Measurements from ENCODE around the gene RFX3. TPM values are rescaled to one million over a fixed set of nuclear protein-coding genes. Genes with fewer than 3 reads are reported as not detected.
"Not testable (repeated sequence)": the region's sequence is repeated elsewhere in the genome, so short reads cannot be mapped to it uniquely, and the experiment has no call there.

RFX3 gene
- polyA plus RNA-seq, 1 donor from 2014 or later, result 5.0 TPM

DNA sequence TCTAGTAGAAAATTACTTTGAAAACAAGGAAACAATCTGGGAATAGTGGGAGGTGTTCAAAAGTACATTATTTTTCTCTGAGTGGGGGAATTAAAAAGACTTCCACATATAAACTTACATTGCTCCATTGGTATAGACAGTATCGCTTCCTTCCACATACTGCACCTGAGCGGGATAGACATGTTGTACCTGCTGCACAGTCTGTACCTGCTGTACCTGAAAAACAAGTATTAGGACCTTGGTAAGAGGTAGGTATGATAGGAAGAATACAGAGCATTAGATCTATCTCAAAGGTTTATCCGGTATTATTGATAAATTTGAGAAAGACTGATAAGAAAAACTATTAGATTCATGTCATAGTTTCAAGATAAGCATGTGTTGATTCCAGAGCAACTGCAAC is 179.3 kb downstream of the RFX3 start:
- Mint-ChIP-seq H3K27ac (no peak overlapping the region), H3K36me3 (peaks cover 17% of the 10 kb centered on the region), H3K9me3 (peaks cover 0 to 4% (median 0%) of the 10 kb centered on the region in 3 donors), H3K27me3 (no peaks in the 10 kb centered on the region), H3K4me1 (peaks cover 2 to 5% (median 3%) of the 10 kb centered on the region in 3 donors), H3K4me3 (no peak overlapping the region)

GRCh38 chr9:3343671-3344070 is 182.1 kb downstream of the RFX3 start:
- peaks cover 12% of the 10 kb centered on the region for H3K36me3 Mint-ChIP-seq

GRCh38 chr9:3342159-3342777 is 183.5 kb downstream of the RFX3 start:
- Mint-ChIP-seq H3K9me3 (peaks cover 0 to 2% (median 0%) of the 10 kb centered on the region in 3 donors), H3K4me3 (no peak overlapping the region), H3K36me3 (peaks cover 12% of the 10 kb centered on the region), H3K4me1 (peaks cover 0 to 3% (median 1%) of the 10 kb centered on the region in 3 donors), H3K27ac (no peak overlapping the region), H3K27me3 (no peaks in the 10 kb centered on the region)

More at GRCh38 chr9:3343671-3344070, 182.1 kb downstream of the RFX3 start:
- H3K9me3 Mint-ChIP-seq, result peaks cover 0 to 2% (median 0%) of the 10 kb centered on the region in 3 donors
- H3K4me3 Mint-ChIP-seq, result no peak overlapping the region
- H3K27me3 Mint-ChIP-seq, result no peaks in the 10 kb centered on the region
- no peak overlapping the region for H3K27ac Mint-ChIP-seq
- peaks cover 3 to 5% (median 3%) of the 10 kb centered on the region in 3 donors for H3K4me1 Mint-ChIP-seq

GRCh38 chr9:3337515-3338225 is 188.1 kb downstream of the RFX3 start:
- Mint-ChIP-seq H3K4me1 (peaks cover 0 to 2% (median 1%) of the 10 kb centered on the region in 3 donors), H3K27ac (no peak overlapping the region), H3K4me3 (no peak overlapping the region), H3K36me3 (peaks cover 5% of the 10 kb centered on the region), H3K27me3 (no peaks in the 10 kb centered on the region), H3K9me3 (peaks cover 0 to 2% (median 0%) of the 10 kb centered on the region in 3 donors)

DNA sequence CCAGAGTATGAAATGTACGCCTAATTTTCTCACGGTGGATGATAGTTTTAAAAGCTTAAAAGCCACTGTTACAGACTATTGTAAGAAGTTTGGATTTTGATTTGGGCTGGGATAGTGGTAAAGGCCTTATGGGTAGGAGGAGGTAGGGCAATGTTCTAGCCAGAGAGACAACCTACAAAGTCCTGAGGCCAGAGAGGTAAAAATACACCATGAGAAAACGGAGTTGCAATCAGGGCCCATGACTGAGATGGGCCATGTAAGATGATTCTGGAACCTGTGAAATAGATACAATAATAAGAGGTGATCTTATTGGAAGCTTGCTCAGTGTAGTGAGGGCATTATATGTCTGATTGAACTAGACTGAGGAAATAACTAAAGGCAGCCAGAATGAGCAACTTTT is 188.8 kb downstream of the RFX3 start:
- Mint-ChIP-seq H3K9me3 (peaks cover 0 to 2% (median 0%) of the 10 kb centered on the region in 3 donors), H3K27ac (no peak overlapping the region), H3K36me3 (peaks cover 5% of the 10 kb centered on the region), H3K4me3 (no peak overlapping the region), H3K4me1 (peaks cover 0 to 2% (median 1%) of the 10 kb centered on the region in 3 donors), H3K27me3 (no peaks in the 10 kb centered on the region)

- Mint-ChIP-seq H3K4me3 (no peak overlapping the region), H3K9me3 (no peaks in the 10 kb centered on the region), H3K4me1 (peaks cover 0 to 2% (median 0%) of the 10 kb centered on the region in 3 donors), H3K27ac (no peak overlapping the region), H3K27me3 (no peaks in the 10 kb centered on the region), H3K36me3 (peaks cover 5% of the 10 kb centered on the region)
These were observed 193.0 kb downstream of the RFX3 start for GRCh38 chr9:3332802-3333201.

- Mint-ChIP-seq H3K9me3 (no peaks in the 10 kb centered on the region), H3K4me1 (peaks cover 0 to under 1% (median 0%) of the 10 kb centered on the region in 3 donors), H3K4me3 (no peak overlapping the region), H3K27ac (no peak overlapping the region), H3K27me3 (no peaks in the 10 kb centered on the region), H3K36me3 (peaks cover 5% of the 10 kb centered on the region)
These were observed 194.0 kb downstream of the RFX3 start for GRCh38 chr9:3331801-3332200.

GRCh38 chr9:3330792-3331420 is 194.9 kb downstream of the RFX3 start:
- H3K27me3 Mint-ChIP-seq, result no peaks in the 10 kb centered on the region
- H3K4me3 Mint-ChIP-seq, result no peak overlapping the region
- H3K9me3 Mint-ChIP-seq, result no peaks in the 10 kb centered on the region
- no peak overlapping the region for H3K27ac Mint-ChIP-seq
- no peaks in the 10 kb centered on the region for H3K4me1 Mint-ChIP-seq
- H3K36me3 Mint-ChIP-seq, result peaks cover 5% of the 10 kb centered on the region

DNA sequence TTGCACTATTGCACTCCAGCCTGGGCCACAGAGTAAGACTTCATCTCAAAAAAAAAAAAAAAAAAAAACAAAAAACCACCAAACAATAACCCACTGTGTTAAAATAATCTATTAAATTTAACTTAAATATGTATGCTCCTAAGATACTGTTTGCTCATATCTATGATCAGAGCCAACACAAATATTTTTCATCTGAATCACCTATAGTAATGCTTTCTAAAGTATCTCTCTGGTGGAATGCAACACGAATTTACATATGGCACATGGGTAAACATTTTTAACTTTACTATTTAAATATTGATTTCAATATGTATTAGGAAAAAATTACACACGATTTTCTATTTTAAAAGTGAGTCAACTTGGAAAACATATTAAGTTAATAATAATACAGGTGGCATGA is 196.4 kb downstream of the RFX3 start:
- Mint-ChIP-seq H3K4me1 (no peaks in the 10 kb centered on the region), H3K9me3 (no peaks in the 10 kb centered on the region), H3K36me3 (peaks cover 5% of the 10 kb centered on the region), H3K27me3 (no peaks in the 10 kb centered on the region), H3K4me3 (no peak overlapping the region), H3K27ac (no peak overlapping the region)

GRCh38 chr9:3323714-3324113 is 202.1 kb downstream of the RFX3 start:
- H3K27ac Mint-ChIP-seq, result no peak overlapping the region
- H3K27me3 Mint-ChIP-seq, result no peaks in the 10 kb centered on the region
- H3K4me3 Mint-ChIP-seq, result no peak overlapping the region
- peaks cover 0 to 4% (median 2%) of the 10 kb centered on the region in 3 donors for H3K4me1 Mint-ChIP-seq
- peaks cover 9% of the 10 kb centered on the region for H3K36me3 Mint-ChIP-seq
- no peaks in the 10 kb centered on the region for H3K9me3 Mint-ChIP-seq

DNA sequence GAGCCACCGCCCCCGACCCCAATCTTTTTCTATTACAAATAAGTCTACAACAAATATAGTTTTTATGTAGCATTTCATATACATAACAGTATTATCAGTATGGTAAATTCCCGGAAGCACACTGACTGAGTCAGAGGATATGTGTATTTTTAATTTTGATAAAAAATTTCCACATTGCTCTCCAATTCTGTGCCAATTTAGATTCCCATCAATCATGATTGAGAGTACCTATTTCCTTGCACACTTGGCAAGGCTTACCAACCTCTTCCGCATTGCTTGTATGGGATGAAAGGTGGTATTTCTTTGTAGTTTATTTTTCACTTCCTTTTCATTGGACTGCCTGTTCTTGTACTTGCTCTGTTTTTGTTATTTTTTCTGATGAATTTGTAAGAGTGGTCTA is 204.6 kb downstream of the RFX3 start:
- Mint-ChIP-seq H3K27me3 (no peaks in the 10 kb centered on the region), H3K4me3 (no peak overlapping the region), H3K4me1 (peaks cover 0 to 7% (median 4%) of the 10 kb centered on the region in 3 donors), H3K9me3 (peaks cover 0 to 3% (median 0%) of the 10 kb centered on the region in 3 donors), H3K27ac (peak overlapping the region in 1 of 3 donors; percentile 63), H3K36me3 (peaks cover 5% of the 10 kb centered on the region)

DNA sequence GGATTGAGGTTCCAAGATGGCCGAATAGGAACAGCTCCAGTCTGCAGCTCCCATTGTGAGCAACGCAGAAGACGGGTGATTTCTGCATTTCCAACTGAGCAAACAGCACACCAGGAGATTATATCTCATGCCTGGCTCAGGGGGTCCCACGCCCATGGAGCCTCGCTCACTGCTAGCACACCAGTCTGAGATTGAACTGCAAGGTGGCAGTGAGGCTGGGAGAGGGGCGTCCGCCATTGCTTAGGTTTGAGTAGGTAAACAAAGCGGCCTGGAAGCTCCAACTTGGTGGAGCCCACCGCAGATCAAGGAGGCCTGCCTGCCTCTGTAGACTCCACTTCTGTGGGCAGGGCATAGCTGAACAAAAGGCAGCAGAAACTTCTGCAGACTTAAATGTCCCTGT is 213.2 kb downstream of the RFX3 start:
- not testable (repeated sequence) for H3K4me1 Mint-ChIP-seq, H3K4me3 Mint-ChIP-seq, H3K27me3 Mint-ChIP-seq, H3K9me3 Mint-ChIP-seq
- H3K36me3 Mint-ChIP-seq, result peaks cover 11% of the 10 kb centered on the region
- peak overlapping the region in 1 of 3 donors; percentile 67 for H3K27ac Mint-ChIP-seq

DNA sequence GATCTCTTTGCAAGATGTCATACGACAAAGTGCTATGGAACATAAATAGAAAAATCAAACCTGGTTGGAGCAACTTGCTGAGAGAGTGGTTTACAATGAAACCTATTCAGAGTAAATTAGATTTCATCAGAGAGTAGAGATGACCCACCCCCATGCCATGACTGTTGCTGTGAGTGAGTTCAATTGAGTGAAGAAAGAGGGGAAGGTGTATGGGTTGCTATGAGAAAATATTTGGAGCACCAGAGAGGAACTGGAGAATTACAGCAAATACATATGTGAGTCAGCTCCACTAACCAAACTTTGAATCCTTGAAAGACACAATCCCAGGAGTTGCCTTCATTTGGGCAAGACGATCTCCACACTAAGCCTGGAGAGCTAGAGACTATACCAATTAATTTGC is 217.2 kb downstream of the RFX3 start:
- peaks cover 0 to 4% (median 2%) of the 10 kb centered on the region in 3 donors for H3K4me1 Mint-ChIP-seq
- H3K4me3 Mint-ChIP-seq, result no peak overlapping the region
- peaks cover 0 to 3% (median 0%) of the 10 kb centered on the region in 3 donors for H3K9me3 Mint-ChIP-seq
- H3K27me3 Mint-ChIP-seq, result no peaks in the 10 kb centered on the region
- peaks cover 23% of the 10 kb centered on the region for H3K36me3 Mint-ChIP-seq
- no peak overlapping the region for H3K27ac Mint-ChIP-seq

DNA sequence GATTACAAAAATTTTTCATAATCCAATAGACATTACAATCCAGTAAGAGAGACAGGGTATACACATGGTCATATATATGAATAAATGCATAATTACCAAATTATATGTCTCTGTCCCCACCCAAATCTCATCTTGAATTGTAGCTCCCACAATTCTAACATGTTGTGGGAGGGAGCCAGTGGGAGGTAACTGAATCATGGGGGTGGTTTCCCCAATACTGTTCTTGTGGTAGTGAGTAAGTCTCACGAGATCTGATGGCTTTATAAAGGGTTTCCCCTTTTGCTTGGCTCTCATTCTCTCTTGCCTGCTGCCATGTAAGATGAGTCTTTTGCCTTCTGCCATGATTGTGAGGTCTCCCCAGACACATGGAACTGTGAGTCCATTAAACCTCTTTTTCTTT is 221.4 kb downstream of the RFX3 start:
- H3K27ac Mint-ChIP-seq, H3K4me3 Mint-ChIP-seq, H3K27me3 Mint-ChIP-seq, H3K9me3 Mint-ChIP-seq: not testable (repeated sequence)
- H3K36me3 Mint-ChIP-seq, result peaks cover 21% of the 10 kb centered on the region
- peaks cover 8 to 12% (median 11%) of the 10 kb centered on the region in 3 donors for H3K4me1 Mint-ChIP-seq

GRCh38 chr9:3299872-3300271 is 225.9 kb downstream of the RFX3 start:
- no peak overlapping the region for H3K27ac Mint-ChIP-seq
- peak overlapping the region in 2 of 4 donors; percentile 18 to 31 for H3K4me3 Mint-ChIP-seq
- peaks cover 5% of the 10 kb centered on the region for H3K36me3 Mint-ChIP-seq

More at GRCh38 chr9:3299872-3300271, 225.9 kb downstream of the RFX3 start:
- Mint-ChIP-seq H3K4me1 (peaks cover 8 to 11% (median 10%) of the 10 kb centered on the region in 3 donors), H3K9me3 (no peaks in the 10 kb centered on the region), H3K27me3 (no peaks in the 10 kb centered on the region)
